Liver (tissue), 9 donors: ENCODE data around the gene CMTM4. TPM values are rescaled to one million over a fixed set of nuclear protein-coding genes. Genes with fewer than 3 reads are reported as not detected.

Experiments used
- DNase-seq: peaks from one replicate; pipeline ENCODE4 v3.0.0-alpha.2; 2017; ENCODE audit warnings: low spot score
- H3K27ac ChIP-seq, 2 donors: one replicate each; pipeline ENCODE4 v1.7.0; 2013; ENCODE audit warnings: inconsistent platforms in 2 of 2, low read length in 2 of 2, control low read depth in 1 of 2, low read depth in 1 of 2, mild to moderate bottlenecking in 1 of 2
- H3K27me3 ChIP-seq, 4 donors: one replicate each; pipeline versions ENCODE4 v1.6.1 to v1.7.0; 2013; ENCODE audit warnings: low read length in 3 of 4, inconsistent platforms in 1 of 4, mild to moderate bottlenecking in 1 of 4, moderate library complexity in 1 of 4; ENCODE audit not compliant: control insufficient read depth in 4 of 4, insufficient read depth in 4 of 4
- H3K36me3 ChIP-seq, 4 donors: one replicate each; pipeline versions ENCODE4 v1.6.1 to v1.7.0; 2013; ENCODE audit warnings: low read length in 3 of 4, mild to moderate bottlenecking in 3 of 4, low read depth in 1 of 4, moderate library complexity in 1 of 4; ENCODE audit not compliant: control insufficient read depth in 4 of 4, insufficient read depth in 3 of 4
- H3K4me1 ChIP-seq, 4 donors: one replicate each; pipeline versions ENCODE4 v1.6.1 to v1.7.0; 2013; ENCODE audit warnings: low read length in 3 of 4, mild to moderate bottlenecking in 3 of 4, moderate library complexity in 1 of 4; ENCODE audit not compliant: control insufficient read depth in 4 of 4, insufficient read depth in 4 of 4
- H3K4me3 ChIP-seq, 3 donors: one replicate each; pipeline versions ENCODE4 v1.6.1 to v1.7.0; 2013; ENCODE audit warnings: low read length in 3 of 3, control low read depth in 1 of 3, low read depth in 1 of 3, mild to moderate bottlenecking in 1 of 3
- H3K9ac ChIP-seq, 2 donors: one replicate each; pipeline ENCODE4 v1.7.0; 2013; ENCODE audit warnings: low read length in 2 of 2, mild to moderate bottlenecking in 2 of 2, moderate library complexity in 2 of 2, control low read depth in 1 of 2, low read depth in 1 of 2
- H3K9me3 ChIP-seq, 4 donors: one replicate each; pipeline versions ENCODE4 v1.6.1 to v1.7.0; 2013; ENCODE audit warnings: low read length in 3 of 4; ENCODE audit not compliant: control insufficient read depth in 4 of 4
- CTCF ChIP-seq: fragments of 150-350 bp; IDR thresholded peaks from 2 replicates; pipeline ENCODE4 v1.5.1; 2017; ENCODE audit warnings: improper control_type of control experiment, low read depth, low read length; ENCODE audit not compliant: missing input control
- EGR1 ChIP-seq, 2 donors: IDR thresholded peaks; 2 replicates each; pipeline ENCODE4 v1.6.1; 2016 to 2018; ENCODE audit warnings: antibody characterized with exemption in 2 of 2, low read depth in 2 of 2
- FOXA1 ChIP-seq: IDR thresholded peaks from 2 replicates; pipeline ENCODE4 v1.6.1; 2016; ENCODE audit warnings: antibody characterized with exemption
- FOXA2 ChIP-seq: IDR thresholded peaks from 2 replicates; pipeline ENCODE4 v1.6.1; 2016; ENCODE audit warnings: antibody characterized with exemption
- GABPA ChIP-seq, 2 donors: IDR thresholded peaks in 1 of 2; conservative IDR thresholded peaks in 1 of 2; 2 replicates each; pipeline ENCODE4 v1.6.1; 2016; ENCODE audit warnings: antibody characterized with exemption in 2 of 2, mild to moderate bottlenecking in 1 of 2, moderate library complexity in 1 of 2
- HNF4A ChIP-seq, 2 donors: conservative IDR thresholded peaks; 2 replicates each; pipeline ENCODE4 v1.6.1; 2016; ENCODE audit warnings: antibody characterized with exemption in 2 of 2, mild to moderate bottlenecking in 2 of 2
- HNF4G ChIP-seq: IDR thresholded peaks from 2 replicates; pipeline ENCODE4 v1.6.1; 2016; ENCODE audit warnings: antibody characterized with exemption
- JUND ChIP-seq, 2 donors: IDR thresholded peaks; 2 replicates each; pipeline ENCODE4 v1.6.1; 2016; ENCODE audit warnings: antibody characterized with exemption in 2 of 2
- MAX ChIP-seq: IDR thresholded peaks from 2 replicates; pipeline ENCODE4 v1.6.1; 2016; ENCODE audit warnings: antibody characterized with exemption
- NR2F2 ChIP-seq: IDR thresholded peaks from 2 replicates; pipeline ENCODE4 v1.6.1; 2016; ENCODE audit warnings: antibody characterized with exemption
- RAD21 ChIP-seq, 2 donors: IDR thresholded peaks; 2 replicates each; pipeline ENCODE4 v1.6.1; 2016; ENCODE audit warnings: antibody characterized with exemption in 2 of 2, mild to moderate bottlenecking in 2 of 2
- REST ChIP-seq: IDR thresholded peaks from 2 replicates; pipeline ENCODE4 v1.6.1; 2016; ENCODE audit warnings: antibody characterized with exemption, mild to moderate bottlenecking
- RXRA ChIP-seq, 2 donors: IDR thresholded peaks; 2 replicates each; pipeline ENCODE4 v1.6.1; 2017 to 2018; ENCODE audit warnings: antibody characterized with exemption in 2 of 2, mild to moderate bottlenecking in 1 of 2
- SP1 ChIP-seq: IDR thresholded peaks from 2 replicates; pipeline ENCODE4 v1.6.1; 2018; ENCODE audit warnings: antibody characterized with exemption, mild to moderate bottlenecking
- TAF1 ChIP-seq: conservative IDR thresholded peaks from 2 replicates; pipeline ENCODE4 v1.6.1; 2016; ENCODE audit warnings: antibody characterized with exemption, mild to moderate bottlenecking
- WGBS: extraction: QIAGEN DNeasy Blood & Tissue Kit; methylation state at CpG from one replicate; pipeline ENCODE4 v1.1.7; 2013; 5-methylcytosine and 5-hydroxymethylcytosine counted together
- polyA plus RNA-seq, 2 donors: library from polyadenylated mRNA; stranded (reverse) in 1 of 2; unstranded in 1 of 2; fragments of 200-250 nt in 1 of 2; fragments of >200 nt in 1 of 2; fragmentation: Nextera tagmentation in 1 of 2; extraction: Ambion mirVana in 1 of 2; gene quantifications; one replicate each; pipeline versions ENCODE4 v1.2.1 to v1.2.3, GENCODE V29; 2013 to 2015
- total RNA-seq, 2 donors: library from RNA; depleted of rRNA; stranded (reverse); fragments of >200 nt; gene quantifications; one replicate each; pipeline ENCODE4 v1.2.3, GENCODE V29; 2014
- TF ChIP-seq, protein P1 (sequence below): IDR thresholded peaks from 2 replicates; pipeline ENCODE4 v1.6.1; 2016; ENCODE audit warnings: antibody characterized with exemption
- TF ChIP-seq, protein P2 (sequence below): IDR thresholded peaks from 2 replicates; pipeline ENCODE4 v1.6.1; 2016; ENCODE audit warnings: antibody characterized with exemption
- donor health status: healthy.
- donor health status: healthy.
- donor health status: healthy.
- donor health status: healthy.
- donor health status: healthy.

Gene CMTM4
- total and polyA plus RNA-seq, 4 donors: 2.9 to 19.7 (median 6.3) TPM

- Histone ChIP-seq H3K4me3 (no peak overlapping the region), H3K36me3 (no peaks in the 10 kb centered on the region), H3K9ac (no peak overlapping the region), H3K27me3 (no peaks in the 10 kb centered on the region), H3K4me1 (peaks cover 0 to 7% (median 0%) of the 10 kb centered on the region in 4 donors), H3K9me3 (no peaks in the 10 kb centered on the region), H3K27ac (no peak overlapping the region)
- WGBS: 94% methylated on average over 1 of the region's 1 CpG
- no peak for DNase-seq
- TF ChIP-seq JUND (IDR thresholded peaks at IDR 0.05) (no peak), FOXA2 (no peak), EGR1 (IDR thresholded peaks at IDR 0.05; ENCODE audit: low read depth in 2 of 2) (no peak), GABPA (IDR thresholded peaks at IDR 0.05 in 1 of 2, conservative IDR thresholded peaks at IDR 0.05 in 1 of 2) (no peak), TAF1 (no peak), NR2F2 (no peak), RXRA (IDR thresholded peaks at IDR 0.05) (no peak), SP1 (no peak), HNF4G (no peak), REST (no peak)
- TF ChIP-seq, protein P1, sequence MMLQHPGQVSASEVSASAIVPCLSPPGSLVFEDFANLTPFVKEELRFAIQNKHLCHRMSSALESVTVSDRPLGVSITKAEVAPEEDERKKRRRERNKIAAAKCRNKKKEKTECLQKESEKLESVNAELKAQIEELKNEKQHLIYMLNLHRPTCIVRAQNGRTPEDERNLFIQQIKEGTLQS: no peak
Measured at GRCh38 chr16:66641387-66641786, 55.2 kb downstream of the CMTM4 start.

DNA sequence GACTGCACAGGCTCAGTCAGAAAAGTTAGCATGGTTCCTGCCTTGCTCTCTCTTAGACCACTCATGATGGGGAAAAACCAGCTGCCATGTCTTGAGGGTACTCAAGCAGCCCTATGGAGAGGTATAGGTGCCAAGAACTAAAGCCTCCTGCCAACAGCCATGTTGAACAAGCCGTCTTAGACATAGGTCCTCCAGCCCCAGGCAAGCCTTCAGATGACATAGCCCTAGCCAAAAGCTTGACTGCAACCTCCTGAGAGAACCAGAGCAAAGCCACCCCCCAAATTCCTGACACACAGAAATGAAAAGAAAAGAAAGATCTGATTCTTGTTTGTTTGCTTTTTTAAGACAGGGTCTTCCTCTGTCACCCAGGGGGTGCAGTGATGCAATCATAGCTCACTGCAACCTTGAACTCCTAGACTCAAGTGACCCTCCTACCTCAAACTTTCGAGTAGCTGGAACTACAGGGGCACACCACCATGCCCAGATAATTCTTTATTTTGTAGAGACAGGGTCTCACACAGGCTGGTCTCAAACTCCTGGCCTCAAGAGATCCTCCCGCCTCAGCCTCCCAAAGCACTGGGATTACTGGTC is 55.7 kb downstream of the CMTM4 start:
- 89% methylated on average over 3 of the region's 3 CpGs for whole genome bisulfite sequencing
- Histone ChIP-seq H3K9me3 (no peaks in the 10 kb centered on the region), H3K9ac (no peak overlapping the region), H3K4me1 (peaks cover 0 to 7% (median 0%) of the 10 kb centered on the region in 4 donors), H3K4me3 (no peak overlapping the region), H3K27ac (no peak overlapping the region), H3K36me3 (no peaks in the 10 kb centered on the region), H3K27me3 (no peaks in the 10 kb centered on the region)
- no peak for DNase-seq
- TF ChIP-seq, protein P1: no peak
- TF ChIP-seq CTCF (no peak), HNF4G (no peak), REST (no peak), MAX (no peak), RAD21 (IDR thresholded peaks at IDR 0.05) (no peak), TAF1 (no peak), FOXA1 (no peak), HNF4A (conservative IDR thresholded peaks at IDR 0.05) (no peak)
- TF ChIP-seq, protein P2, sequence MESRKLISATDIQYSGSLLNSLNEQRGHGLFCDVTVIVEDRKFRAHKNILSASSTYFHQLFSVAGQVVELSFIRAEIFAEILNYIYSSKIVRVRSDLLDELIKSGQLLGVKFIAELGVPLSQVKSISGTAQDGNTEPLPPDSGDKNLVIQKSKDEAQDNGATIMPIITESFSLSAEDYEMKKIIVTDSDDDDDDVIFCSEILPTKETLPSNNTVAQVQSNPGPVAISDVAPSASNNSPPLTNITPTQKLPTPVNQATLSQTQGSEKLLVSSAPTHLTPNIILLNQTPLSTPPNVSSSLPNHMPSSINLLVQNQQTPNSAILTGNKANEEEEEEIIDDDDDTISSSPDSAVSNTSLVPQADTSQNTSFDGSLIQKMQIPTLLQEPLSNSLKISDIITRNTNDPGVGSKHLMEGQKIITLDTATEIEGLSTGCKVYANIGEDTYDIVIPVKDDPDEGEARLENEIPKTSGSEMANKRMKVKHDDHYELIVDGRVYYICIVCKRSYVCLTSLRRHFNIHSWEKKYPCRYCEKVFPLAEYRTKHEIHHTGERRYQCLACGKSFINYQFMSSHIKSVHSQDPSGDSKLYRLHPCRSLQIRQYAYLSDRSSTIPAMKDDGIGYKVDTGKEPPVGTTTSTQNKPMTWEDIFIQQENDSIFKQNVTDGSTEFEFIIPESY: no peak
